ENCODE measurements around the gene ANXA9. TPM values are rescaled to one million over a fixed set of nuclear protein-coding genes. Genes with fewer than 3 reads are reported as not detected.

ANXA9 gene
- total RNA-seq, 1 donor from 2014 or later = 0.68 TPM

- ATAC-seq (no peak), DNase-seq (no peak)
- no peak overlapping the region for H3K27ac ChIP-seq
- TF ChIP-seq CTCF (IDR thresholded peaks at IDR 0.05) = no peak
- no peaks in the 10 kb centered on the region for H3K9me3 ChIP-seq
- peak overlapping the region; percentile 18 for H3K4me3 ChIP-seq
- intact Hi-C loops (cut with DNase I) = no loop called here
- H3K36me3 ChIP-seq = peaks cover 25% of the 10 kb centered on the region
- H3K4me1 ChIP-seq = no peaks in the 10 kb centered on the region
- H3K27me3 ChIP-seq (ENCODE audit: low read depth) = no peaks in the 10 kb centered on the region
Measured at GRCh38 chr1:151037032-151037431, 54.9 kb downstream of the ANXA9 start.

GRCh38 chr1:151039521-151039920 lies 57.4 kb downstream of the ANXA9 start:
- Histone ChIP-seq H3K27me3 (ENCODE audit: low read depth) (no peaks in the 10 kb centered on the region), H3K27ac (no peak overlapping the region), H3K9me3 (no peaks in the 10 kb centered on the region), H3K36me3 (peaks cover 6% of the 10 kb centered on the region), H3K4me1 (no peaks in the 10 kb centered on the region), H3K4me3 (no peak overlapping the region)
- DNase-seq = no peak
- no peak for TF ChIP-seq CTCF (IDR thresholded peaks at IDR 0.05)
- ATAC-seq = no peak
- intact Hi-C loops (cut with DNase I) = no loop called here

- ATAC-seq (no peak), DNase-seq (no peak)
- Histone ChIP-seq H3K4me3 (no peak overlapping the region), H3K4me1 (peaks cover 8% of the 10 kb centered on the region), H3K27me3 (ENCODE audit: low read depth) (no peaks in the 10 kb centered on the region), H3K36me3 (no peaks in the 10 kb centered on the region), H3K27ac (no peak overlapping the region), H3K9me3 (no peaks in the 10 kb centered on the region)
- TF ChIP-seq CTCF (IDR thresholded peaks at IDR 0.05) = no peak
- intact Hi-C loops (cut with DNase I) = no loop called here
Measured at GRCh38 chr1:151043163-151043562, 61.1 kb downstream of the ANXA9 start.

Other genes with a start within 250 kb of the ANXA9 start
- gene CTSS, start 216.5 kb upstream of the ANXA9 start, total RNA-seq = 824 TPM
- gene CTSK, start 174.0 kb upstream of the ANXA9 start, total RNA-seq = 29.4 TPM
- 52.7 TPM for gene ARNT, start 105.7 kb upstream of the ANXA9 start, total RNA-seq
- not detected for gene CTXND2, start 95.2 kb upstream of the ANXA9 start, total RNA-seq
- 47.5 TPM for gene SETDB1, start 55.9 kb upstream of the ANXA9 start, total RNA-seq
- 297 TPM for gene CERS2, start 7.5 kb upstream of the ANXA9 start, total RNA-seq
- 27.8 TPM for gene MINDY1, start 24.6 kb downstream of the ANXA9 start, total RNA-seq
- 21.4 TPM for gene PRUNE1, start 26.2 kb downstream of the ANXA9 start, total RNA-seq
- gene BNIPL, start 54.3 kb downstream of the ANXA9 start, total RNA-seq = 8.2 TPM
- gene C1orf56, start 65.5 kb downstream of the ANXA9 start, total RNA-seq = 4.8 TPM
- gene CDC42SE1, start 77.3 kb downstream of the ANXA9 start, total RNA-seq = 114 TPM
- 0.56 TPM for gene MLLT11, start 78.1 kb downstream of the ANXA9 start, total RNA-seq
- 14.1 TPM for gene GABPB2, start 88.5 kb downstream of the ANXA9 start, total RNA-seq
- gene SEMA6C, start 164.3 kb downstream of the ANXA9 start, total RNA-seq = 6.4 TPM
- gene TNFAIP8L2, start 174.4 kb downstream of the ANXA9 start, total RNA-seq = 17.8 TPM
- 6.5 TPM for gene LYSMD1, start 183.6 kb downstream of the ANXA9 start, total RNA-seq
- gene SCNM1, start 183.9 kb downstream of the ANXA9 start, total RNA-seq = 38.4 TPM
- 2.1 TPM for gene TMOD4, start 193.7 kb downstream of the ANXA9 start, total RNA-seq
- 45.3 TPM for gene VPS72, start 207.9 kb downstream of the ANXA9 start, total RNA-seq
- gene PIP5K1A, start 216.3 kb downstream of the ANXA9 start, total RNA-seq = 47.9 TPM

Measured in lower lobe of right lung (tissue), 2 donors.